Measurements from ENCODE around the gene SALL3. TPM values are rescaled to one million over a fixed set of nuclear protein-coding genes. Genes with fewer than 3 reads are reported as not detected.
"Not testable (repeated sequence)": the region's sequence is repeated elsewhere in the genome, so short reads cannot be mapped to it uniquely, and the experiment has no call there.

Gene SALL3
- total RNA-seq, 2 donors from 2014 or later = 0.05 TPM; not detected in 1

GRCh38 chr18:78936251-78937005 lies 43.2 kb upstream of the SALL3 start:
- intact Hi-C loops (cut with DNase I) = no loop called here
- no peak overlapping the region for H3K9ac ChIP-seq (ENCODE audit: low read depth in 2 of 2, low read length in 2 of 2)
- no peak overlapping the region for H3K4me3 ChIP-seq
- no peaks in the 10 kb centered on the region for H3K36me3 ChIP-seq
- H3K27ac ChIP-seq = no peak overlapping the region
- TF ChIP-seq CTCF (IDR thresholded peaks at IDR 0.05) = no peak
- no peaks in the 10 kb centered on the region for H3K9me3 ChIP-seq
- H3K27me3 ChIP-seq = no peaks in the 10 kb centered on the region
- no peak for DNase-seq
- H3K4me1 ChIP-seq = no peaks in the 10 kb centered on the region

GRCh38 chr18:78937166-78937565 lies 42.5 kb upstream of the SALL3 start:
- no peak overlapping the region for H3K27ac ChIP-seq
- H3K4me1 ChIP-seq = no peaks in the 10 kb centered on the region
- DNase-seq = no peak
- no peaks in the 10 kb centered on the region for H3K27me3 ChIP-seq
- TF ChIP-seq CTCF (IDR thresholded peaks at IDR 0.05) = no peak
- no peaks in the 10 kb centered on the region for H3K36me3 ChIP-seq
- no peaks in the 10 kb centered on the region for H3K9me3 ChIP-seq
- intact Hi-C loops (cut with DNase I) = no loop called here
- no peak overlapping the region for H3K4me3 ChIP-seq
- H3K9ac ChIP-seq (ENCODE audit: low read depth in 2 of 2, low read length in 2 of 2) = no peak overlapping the region

- Histone ChIP-seq H3K9ac (ENCODE audit: low read depth in 2 of 2, low read length in 2 of 2) (no peak overlapping the region), H3K4me3 (no peak overlapping the region), H3K4me1 (no peaks in the 10 kb centered on the region), H3K27ac (no peak overlapping the region), H3K36me3 (no peaks in the 10 kb centered on the region), H3K27me3 (no peaks in the 10 kb centered on the region), H3K9me3 (no peaks in the 10 kb centered on the region)
- TF ChIP-seq CTCF (IDR thresholded peaks at IDR 0.05) = no peak
- DNase-seq = no peak
- intact Hi-C loops (cut with DNase I) = no loop called here
Measured at GRCh38 chr18:78939105-78939504, 40.5 kb upstream of the SALL3 start.

GRCh38 chr18:78939734-78940494 lies 39.7 kb upstream of the SALL3 start:
- DNase-seq = no peak
- no peak for TF ChIP-seq CTCF (IDR thresholded peaks at IDR 0.05)
- no peak overlapping the region for H3K27ac ChIP-seq
- intact Hi-C loops (cut with DNase I) = no loop called here
- H3K27me3 ChIP-seq = no peaks in the 10 kb centered on the region
- no peaks in the 10 kb centered on the region for H3K36me3 ChIP-seq
- no peaks in the 10 kb centered on the region for H3K4me1 ChIP-seq
- H3K9ac ChIP-seq (ENCODE audit: low read depth in 2 of 2, low read length in 2 of 2) = no peak overlapping the region
- no peak overlapping the region for H3K4me3 ChIP-seq
- no peaks in the 10 kb centered on the region for H3K9me3 ChIP-seq

- H3K36me3 ChIP-seq; H3K9ac ChIP-seq (ENCODE audit: low read depth in 2 of 2, low read length in 2 of 2); intact Hi-C loops (cut with DNase I); H3K27me3 ChIP-seq; H3K4me1 ChIP-seq; DNase-seq; H3K27ac ChIP-seq; H3K4me3 ChIP-seq; H3K9me3 ChIP-seq: not testable (repeated sequence)
Measured at GRCh38 chr18:78942236-78942635, 37.4 kb upstream of the SALL3 start.

- intact Hi-C loops (cut with DNase I) = no loop called here
- no peaks in the 10 kb centered on the region for H3K9me3 ChIP-seq
- H3K4me1 ChIP-seq = no peaks in the 10 kb centered on the region
- H3K27me3 ChIP-seq = no peaks in the 10 kb centered on the region
- no peak for TF ChIP-seq CTCF (IDR thresholded peaks at IDR 0.05)
- no peaks in the 10 kb centered on the region for H3K36me3 ChIP-seq
- no peak overlapping the region for H3K4me3 ChIP-seq
- no peak overlapping the region for H3K9ac ChIP-seq (ENCODE audit: low read depth in 2 of 2, low read length in 2 of 2)
- DNase-seq = no peak
- H3K27ac ChIP-seq = no peak overlapping the region
Measured at GRCh38 chr18:78945628-78946027, 34.0 kb upstream of the SALL3 start.
